Ascending aorta (tissue), 2 donors: ENCODE data around the gene KDM2A. TPM values are rescaled to one million over a fixed set of nuclear protein-coding genes. Genes with fewer than 3 reads are reported as not detected.
A peak's percentile ranks its signal among the peaks of the same experiment; 100 is the strongest.

Experiments
- DNase-seq, 2 donors: peaks; one replicate each; pipeline ENCODE4 v3.0.0-alpha.2; 2019; ENCODE audit warnings: low spot score in 2 of 2
- H3K27ac ChIP-seq, 2 donors: fragments of 200-600 bp; sonication (generic); one replicate each; pipeline ENCODE4 v1.5.1; 2016 to 2017; ENCODE audit warnings: mild to moderate bottlenecking in 1 of 2
- H3K27me3 ChIP-seq: fragments of 200-600 bp; sonication (generic); one replicate; pipeline ENCODE4 v1.5.1; 2017
- H3K36me3 ChIP-seq, 2 donors: fragments of 200-600 bp; sonication (generic); one replicate each; pipeline ENCODE4 v1.5.1; 2016
- H3K4me1 ChIP-seq, 2 donors: fragments of 200-600 bp; sonication (generic); one replicate each; pipeline ENCODE4 v1.5.1; 2016 to 2017; ENCODE audit warnings: mild to moderate bottlenecking in 1 of 2
- H3K4me3 ChIP-seq, 2 donors: fragments of 200-600 bp; sonication (generic); one replicate each; pipeline ENCODE4 v1.5.1; 2016 to 2017; ENCODE audit warnings: mild to moderate bottlenecking in 1 of 2
- H3K9me3 ChIP-seq, 2 donors: fragments of 200-600 bp; sonication (generic); one replicate each; pipeline ENCODE4 v1.5.1; 2016
- intact Hi-C: fragments of 100-400 bp; cut with DNase I; formaldehyde crosslinking; loops from one replicate; pipeline ENCODE4 v1.15.1; 2023
- total RNA-seq: library from RNA; depleted of rRNA; stranded (reverse); fragments of >200 nt; gene quantifications from one replicate; pipeline ENCODE4 v1.1.0, GENCODE V29; 2016
- TF ChIP-seq, protein P1 (sequence below), 3 experiments: fragments of 200-600 bp in 2 of 3; fragments of 450-650 bp in 1 of 3; sonication (generic) in 2 of 3; IDR thresholded peaks; one replicate each; pipeline ENCODE4 v1.5.1; 2016 to 2019; ENCODE audit warnings: antibody characterized with exemption in 3 of 3, mild to moderate bottlenecking in 1 of 3, moderate library complexity in 1 of 3

The KDM2A gene
- total RNA-seq, 1 donor from 2014 or later, result 129 TPM

DNA sequence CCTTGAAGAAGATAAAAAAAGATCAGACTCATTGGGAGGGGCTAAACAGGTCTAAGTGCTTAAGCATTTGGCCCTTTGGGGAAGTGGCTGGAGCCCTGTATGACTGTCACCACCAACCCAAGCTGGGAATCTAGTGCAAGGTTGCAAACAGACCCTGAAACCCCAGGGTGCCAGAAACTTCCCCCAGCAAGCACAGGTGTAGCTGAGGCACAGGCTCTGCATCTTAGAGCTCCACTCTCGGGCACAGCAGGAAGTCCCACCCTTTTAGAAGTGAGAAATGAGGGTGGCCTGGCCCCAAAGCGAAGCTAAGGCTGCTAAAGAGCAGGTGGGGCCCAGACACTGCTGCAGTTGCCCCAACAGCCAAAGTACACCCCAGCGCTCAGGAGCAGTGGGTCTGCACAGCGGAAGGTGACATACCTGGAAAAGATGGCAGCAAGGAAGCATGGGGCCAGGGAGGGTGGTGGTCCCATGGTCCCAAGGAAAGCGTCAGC is 5.8 kb upstream of the KDM2A start:
- Histone ChIP-seq H3K36me3 (no peaks in the 10 kb centered on the region), H3K27ac (no peak overlapping the region), H3K9me3 (no peaks in the 10 kb centered on the region), H3K27me3 (no peaks in the 10 kb centered on the region), H3K4me1 (peaks cover 5 to 7% of the 10 kb centered on the region in 2 donors), H3K4me3 (no peak overlapping the region)
- intact Hi-C loops, result loop anchor here (10.0 kb wide), 1 partner anchor 392 kb away; the partner anchor contains the start of genes CDK2AP2 and PITPNM1
- TF ChIP-seq, protein P1, sequence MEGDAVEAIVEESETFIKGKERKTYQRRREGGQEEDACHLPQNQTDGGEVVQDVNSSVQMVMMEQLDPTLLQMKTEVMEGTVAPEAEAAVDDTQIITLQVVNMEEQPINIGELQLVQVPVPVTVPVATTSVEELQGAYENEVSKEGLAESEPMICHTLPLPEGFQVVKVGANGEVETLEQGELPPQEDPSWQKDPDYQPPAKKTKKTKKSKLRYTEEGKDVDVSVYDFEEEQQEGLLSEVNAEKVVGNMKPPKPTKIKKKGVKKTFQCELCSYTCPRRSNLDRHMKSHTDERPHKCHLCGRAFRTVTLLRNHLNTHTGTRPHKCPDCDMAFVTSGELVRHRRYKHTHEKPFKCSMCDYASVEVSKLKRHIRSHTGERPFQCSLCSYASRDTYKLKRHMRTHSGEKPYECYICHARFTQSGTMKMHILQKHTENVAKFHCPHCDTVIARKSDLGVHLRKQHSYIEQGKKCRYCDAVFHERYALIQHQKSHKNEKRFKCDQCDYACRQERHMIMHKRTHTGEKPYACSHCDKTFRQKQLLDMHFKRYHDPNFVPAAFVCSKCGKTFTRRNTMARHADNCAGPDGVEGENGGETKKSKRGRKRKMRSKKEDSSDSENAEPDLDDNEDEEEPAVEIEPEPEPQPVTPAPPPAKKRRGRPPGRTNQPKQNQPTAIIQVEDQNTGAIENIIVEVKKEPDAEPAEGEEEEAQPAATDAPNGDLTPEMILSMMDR (IDR thresholded peaks at IDR 0.05), result no peak
- DNase-seq, result no peak

DNA sequence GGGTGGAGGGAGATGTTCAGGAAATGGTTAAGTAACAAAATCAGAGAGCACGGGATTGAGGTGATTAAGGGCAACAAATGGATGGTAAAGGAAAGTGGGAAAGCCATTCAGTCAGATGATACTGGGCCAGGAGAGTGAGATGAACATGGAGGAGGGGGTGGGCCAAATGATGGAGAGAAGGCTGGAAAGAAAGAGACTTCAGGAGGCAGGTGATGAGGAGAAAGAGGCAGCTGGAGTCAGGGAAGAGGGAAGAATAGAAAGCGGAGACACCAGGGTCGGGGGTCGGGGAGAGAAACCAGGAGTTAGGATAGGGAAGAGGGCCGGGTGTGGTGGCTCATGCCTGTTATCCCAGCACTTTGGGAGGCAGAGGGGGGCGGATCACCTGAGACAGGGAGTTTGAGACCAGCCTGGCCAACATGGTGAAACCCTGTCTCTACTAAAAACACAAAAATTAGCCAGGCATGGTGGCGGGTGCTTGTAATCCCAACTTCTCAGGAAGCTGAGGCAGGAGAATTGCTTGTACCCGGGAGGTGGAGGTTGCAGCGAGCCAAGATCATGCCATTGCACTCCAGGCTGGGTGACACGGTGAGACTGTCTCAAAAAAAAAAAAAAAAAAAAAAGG is 4.7 kb upstream of the KDM2A start:
- peaks cover 5 to 7% of the 10 kb centered on the region in 2 donors for H3K4me1 ChIP-seq
- H3K36me3 ChIP-seq, result no peaks in the 10 kb centered on the region
- no peaks in the 10 kb centered on the region for H3K27me3 ChIP-seq
- H3K9me3 ChIP-seq, result no peaks in the 10 kb centered on the region
- no peak overlapping the region for H3K27ac ChIP-seq
- TF ChIP-seq, protein P1 (IDR thresholded peaks at IDR 0.05), result no peak
- intact Hi-C loops, result loop anchor here (10.0 kb wide), 1 partner anchor 390 kb away; the partner anchor contains the start of genes CDK2AP2 and PITPNM1
- no peak overlapping the region for H3K4me3 ChIP-seq
- DNase-seq, result no peak

DNA sequence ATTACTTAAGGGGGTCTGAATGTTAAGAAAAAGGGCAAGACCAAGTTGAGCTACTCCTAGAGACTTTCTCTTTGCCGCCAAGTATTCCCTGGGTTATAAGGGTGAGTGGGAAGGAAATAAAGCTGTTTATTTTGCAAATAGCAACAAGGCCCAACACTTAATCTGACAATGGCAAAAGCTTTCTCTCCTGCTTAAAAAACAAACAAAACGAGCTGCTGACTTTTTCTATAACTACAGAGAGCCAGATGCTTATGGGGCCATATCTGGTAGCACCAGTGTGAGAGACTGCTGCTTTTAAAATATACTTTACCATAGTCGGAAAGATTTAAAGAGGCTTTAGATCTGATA is 2.3 kb upstream of the KDM2A start:
- no peak overlapping the region for H3K4me3 ChIP-seq
- no peaks in the 10 kb centered on the region for H3K9me3 ChIP-seq
- TF ChIP-seq, protein P1 (IDR thresholded peaks at IDR 0.05), result no peak
- H3K4me1 ChIP-seq, result peaks cover 3 to 5% of the 10 kb centered on the region in 2 donors
- H3K27ac ChIP-seq, result no peak overlapping the region
- no peaks in the 10 kb centered on the region for H3K36me3 ChIP-seq
- intact Hi-C loops, result loop anchor here (5.0 to 10.0 kb wide), 3 partner anchors 144 to 388 kb away; partner anchors contain the start of genes CDK2AP2, PC and PITPNM1
- no peaks in the 10 kb centered on the region for H3K27me3 ChIP-seq
- no peak for DNase-seq

DNA sequence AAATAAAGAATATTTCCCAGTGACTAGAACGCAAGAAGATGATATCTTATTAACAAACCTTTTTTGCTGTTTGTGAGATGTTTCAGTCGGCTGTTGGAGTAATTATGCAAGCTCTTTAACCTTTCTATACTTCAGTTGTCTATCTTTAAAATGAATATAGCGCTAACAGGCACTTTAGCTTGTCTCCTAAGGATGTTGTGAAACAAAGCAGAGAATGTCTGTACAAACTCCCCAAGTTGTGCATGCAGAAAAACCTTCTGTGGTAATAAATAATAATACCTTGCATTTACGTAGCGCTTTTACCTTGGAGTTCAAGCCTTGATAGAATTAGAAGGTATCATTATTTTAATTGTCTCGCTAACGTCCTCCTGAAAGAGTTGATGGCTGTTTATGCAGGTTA is 1.9 kb upstream of the KDM2A start:
- no peaks in the 10 kb centered on the region for H3K36me3 ChIP-seq
- TF ChIP-seq, protein P1 (IDR thresholded peaks at IDR 0.05), result no peak
- no peak for DNase-seq
- H3K27ac ChIP-seq, result peak overlapping the region; percentile 62 to 96
- H3K4me1 ChIP-seq, result peaks cover 5 to 6% of the 10 kb centered on the region in 2 donors
- peak overlapping the region in 1 of 2 donors; percentile 81 for H3K4me3 ChIP-seq
- intact Hi-C loops, result loop anchor here (5.0 to 10.0 kb wide), 3 partner anchors 145 to 388 kb away; partner anchors contain the start of genes CDK2AP2, PC and PITPNM1
- H3K9me3 ChIP-seq, result no peaks in the 10 kb centered on the region
- no peaks in the 10 kb centered on the region for H3K27me3 ChIP-seq

DNA sequence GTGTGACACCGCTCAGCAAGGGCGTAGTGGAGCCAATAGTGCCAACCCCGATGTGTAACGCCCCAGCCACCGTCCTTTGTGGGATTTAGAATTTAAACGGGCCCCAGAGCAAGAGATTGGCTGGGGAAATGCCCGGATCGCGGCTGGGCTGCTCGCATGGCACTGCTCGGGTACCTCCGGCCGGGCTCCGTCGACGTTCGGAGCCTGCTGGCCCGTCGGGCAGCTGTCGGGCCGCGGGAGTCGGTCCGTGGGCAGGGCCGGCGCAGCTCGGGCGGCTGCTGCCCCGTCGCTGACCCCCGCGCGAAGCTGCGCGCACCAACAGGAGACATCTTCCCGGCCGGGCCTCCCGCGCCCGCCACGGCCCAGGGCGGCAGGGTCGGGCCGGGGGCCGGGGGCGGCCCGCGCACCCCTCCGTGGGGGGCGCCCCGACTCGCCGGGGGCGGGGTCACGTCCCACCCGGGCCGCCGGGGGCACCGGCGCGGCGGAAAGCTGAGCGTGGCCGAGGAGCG is 1.3 kb upstream of the KDM2A start:
- Histone ChIP-seq H3K27ac (peak overlapping the region; percentile 87 to 96), H3K4me1 (peaks cover 5 to 12% of the 10 kb centered on the region in 2 donors), H3K27me3 (no peaks in the 10 kb centered on the region), H3K9me3 (no peaks in the 10 kb centered on the region), H3K36me3 (no peaks in the 10 kb centered on the region), H3K4me3 (peak overlapping the region; percentile 55 to 81)
- TF ChIP-seq, protein P1 (IDR thresholded peaks at IDR 0.05), result no peak
- peak in 1 of 2 donors; percentile 67 for DNase-seq
- intact Hi-C loops, result loop anchor here (2.0 to 10.0 kb wide), 6 partner anchors 61 to 387 kb away; partner anchors contain the start of genes CDK2AP2, LRFN4, PC and PITPNM1
